IMR-90 (cell line): Measurements from ENCODE around the gene NES. TPM values are rescaled to one million over a fixed set of nuclear protein-coding genes. Genes with fewer than 3 reads are reported as not detected.
A peak's percentile ranks its signal among the peaks of the same experiment; 100 is the strongest.

Source experiments
- ATAC-seq: fragments of 200-7000 bp; cut with Tn5 transposase; 2 replicates; pipeline ENCODE4 v1.9.1; 2020; ENCODE audit warnings: low read depth, mild to moderate bottlenecking, moderate library complexity
- BruUV-seq: library from RNA; stranded (reverse); fragments of 400-500 nt; replicated peaks from 2 replicates; lab custom pipeline; 2021; lab: Mats Ljungman, UMichigan
- CTCF ChIA-PET: fragments of 300-600 bp; formaldehyde crosslinking; extraction: SDS; loops from one replicate; lab custom pipeline; 2021; ENCODE audit warnings: antibody characterized with exemption; lab: Yijun Ruan, JAX
- POLR2A ChIA-PET: fragments of 300-600 bp; sonication (Branson Sonifier 250); formaldehyde crosslinking; loops from one replicate; lab custom pipeline; 2022; ENCODE audit warnings: antibody characterized with exemption; ENCODE audit not compliant: unreplicated experiment; lab: Charles Lee
- DNase-seq: peaks from one replicate; pipeline ENCODE4 v3.0.0; 2013
- H2AFZ ChIP-seq: replicated peaks from 2 replicates; pipeline ENCODE3; 2013; ENCODE audit warnings: low read length, mild to moderate bottlenecking; ENCODE audit not compliant: poor library complexity
- H2AK5ac ChIP-seq: 2 replicates; pipeline ENCODE4 v1.6.1; 2013; ENCODE audit warnings: low read depth, low read length, inconsistent platforms
- H2AK9ac ChIP-seq: replicated peaks from 2 replicates; pipeline ENCODE3; 2013; ENCODE audit warnings: mild to moderate bottlenecking, low read depth, low read length, moderate library complexity; ENCODE audit not compliant: poor library complexity
- H2BK120ac ChIP-seq: 2 replicates; pipeline ENCODE4 v1.6.1; 2013; ENCODE audit warnings: low read depth, low read length, inconsistent platforms
- H2BK15ac ChIP-seq: 3 replicates; pipeline ENCODE4 v1.6.1; 2013; ENCODE audit warnings: low read depth, low read length, inconsistent platforms
- H2BK20ac ChIP-seq: 2 replicates; pipeline ENCODE4 v1.6.1; 2013; ENCODE audit warnings: low read depth, mild to moderate bottlenecking, inconsistent platforms, low read length, moderate library complexity
- H2BK5ac ChIP-seq: 2 replicates; pipeline ENCODE4 v1.6.1; 2013; ENCODE audit warnings: mild to moderate bottlenecking, low read depth, low read length, inconsistent platforms; ENCODE audit not compliant: poor library complexity, severe bottlenecking
- H3K14ac ChIP-seq: replicated peaks from 2 replicates; pipeline ENCODE4 v1.6.1; 2013; ENCODE audit warnings: low read depth, low read length, inconsistent platforms
- H3K18ac ChIP-seq: 2 replicates; pipeline ENCODE4 v1.6.1; 2013; ENCODE audit warnings: low read depth, low read length, control low read depth
- H3K23ac ChIP-seq: 2 replicates; pipeline ENCODE4 v1.6.1; 2013; ENCODE audit warnings: low read depth, low read length, inconsistent platforms
- H3K27ac ChIP-seq: 2 replicates; pipeline ENCODE4 v1.5.1; 2013; ENCODE audit warnings: mild to moderate bottlenecking, control low read depth, low read length; ENCODE audit not compliant: insufficient read depth
- H3K27me3 ChIP-seq: 2 replicates; pipeline ENCODE4 v1.6.1; 2013; ENCODE audit warnings: low read length; ENCODE audit not compliant: control insufficient read depth, insufficient read depth
- H3K36me3 ChIP-seq: 2 replicates; pipeline ENCODE4 v1.6.1; 2013; ENCODE audit warnings: low read length, mixed read lengths; ENCODE audit not compliant: control insufficient read depth, insufficient read depth
- H3K4ac ChIP-seq: 2 replicates; pipeline ENCODE4 v1.6.1; 2013; ENCODE audit warnings: low read depth, low read length, inconsistent platforms
- H3K4me1 ChIP-seq: 2 replicates; pipeline ENCODE4 v1.6.1; 2013; ENCODE audit warnings: low read length, mixed read lengths; ENCODE audit not compliant: control insufficient read depth, insufficient read depth
- H3K4me2 ChIP-seq: 2 replicates; pipeline ENCODE4 v1.6.1; 2013; ENCODE audit warnings: low read depth, mild to moderate bottlenecking, control low read depth, low read length, moderate library complexity
- H3K4me3 ChIP-seq: 2 replicates; pipeline ENCODE4 v1.5.1; 2013; ENCODE audit warnings: low read depth, mild to moderate bottlenecking, control low read depth, low read length, moderate library complexity; ENCODE audit not compliant: insufficient read depth
- H3K56ac ChIP-seq: 2 replicates; pipeline ENCODE4 v1.6.1; 2013; ENCODE audit warnings: low read length, inconsistent platforms; ENCODE audit not compliant: insufficient read depth; ENCODE audit errors: extremely low read depth
- H3K79me1 ChIP-seq, 2 experiments: 2 replicates each; pipeline ENCODE4 v1.6.1; 2013; ENCODE audit warnings: low read length in 2 of 2, inconsistent platforms in 1 of 2, low read depth in 1 of 2
- H3K9ac ChIP-seq: 2 replicates; pipeline ENCODE4 v1.6.1; 2013; ENCODE audit warnings: low read depth, low read length, control low read depth
- H3K9me1 ChIP-seq: 2 replicates; pipeline ENCODE4 v1.6.1; 2013; ENCODE audit warnings: low read length, inconsistent platforms; ENCODE audit not compliant: insufficient read depth
- H3K9me3 ChIP-seq: 2 replicates; pipeline ENCODE4 v1.6.1; 2013; ENCODE audit warnings: low read length; ENCODE audit not compliant: control insufficient read depth, insufficient read depth
- H4K20me1 ChIP-seq: 2 replicates; pipeline ENCODE4 v1.6.1; 2013; ENCODE audit warnings: low read length, inconsistent platforms; ENCODE audit not compliant: insufficient read depth
- H4K5ac ChIP-seq: 2 replicates; pipeline ENCODE4 v1.6.1; 2013; ENCODE audit warnings: mild to moderate bottlenecking, low read depth, low read length, control low read depth
- H4K8ac ChIP-seq, 2 experiments: 2 replicates each; pipeline ENCODE4 v1.6.1; 2013; ENCODE audit warnings: low read depth in 2 of 2, low read length in 2 of 2, control low read depth in 1 of 2, inconsistent platforms in 1 of 2
- H4K91ac ChIP-seq: 2 replicates; pipeline ENCODE4 v1.6.1; 2013; ENCODE audit warnings: low read depth, low read length, inconsistent platforms; ENCODE audit not compliant: insufficient read depth
- CEBPB ChIP-seq: IDR thresholded peaks from 2 replicates; pipeline ENCODE4 v1.6.1; 2012; ENCODE audit warnings: low read depth, low read length, improper control_type of control experiment
- CHD1 ChIP-seq: IDR thresholded peaks from 2 replicates; pipeline ENCODE4 v1.6.1; 2012; ENCODE audit warnings: low read depth, low read length, improper control_type of control experiment
- NFE2L2 ChIP-seq: fragments of 150-350 bp; IDR thresholded peaks from 2 replicates; pipeline ENCODE4 v1.6.1; 2016; ENCODE audit warnings: low read depth, mild to moderate bottlenecking, low read length
- RAD21 ChIP-seq: IDR thresholded peaks from 2 replicates; pipeline ENCODE4 v1.6.1; 2012; ENCODE audit warnings: low read length, improper control_type of control experiment
- RCOR1 ChIP-seq: IDR thresholded peaks from 2 replicates; pipeline ENCODE4 v1.6.1; 2012; ENCODE audit warnings: mild to moderate bottlenecking, low read length, improper control_type of control experiment; ENCODE audit not compliant: insufficient replicate concordance
- SMC3 ChIP-seq: fragments of 150-350 bp; IDR thresholded peaks from 2 replicates; pipeline ENCODE4 v1.6.1; 2016; ENCODE audit warnings: low read depth, mild to moderate bottlenecking, antibody characterized with exemption, low read length, moderate library complexity
- USF2 ChIP-seq: fragments of 150-350 bp; IDR thresholded peaks from 2 replicates; pipeline ENCODE4 v1.6.1; 2017; ENCODE audit warnings: mild to moderate bottlenecking, antibody characterized with exemption, low read length, low read depth
- WGBS, 2 experiments: methylation state at CpG; one replicate each; pipeline versions ENCODE4 v1.1.5 to v1.1.7; 2013; ENCODE audit warnings: missing lambda C conversion rate in 2 of 2; ENCODE audit not compliant: insufficient read length in 1 of 2; ENCODE audit errors: extremely low coverage in 2 of 2; 5-methylcytosine and 5-hydroxymethylcytosine counted together
- dilution Hi-C: fragments of 300-500 bp; cut with HindIII; formaldehyde crosslinking; loops from one replicate; pipeline ENCODE4 v1.14.3; 2018; ENCODE audit warnings: low sequenced_read_pairs; ENCODE audit not compliant: unreplicated experiment
- in situ Hi-C: fragments of 300-500 bp; cut with MboI; formaldehyde crosslinking; loops from 3 replicates; pipeline ENCODE4 v1.14.3; 2019; ENCODE audit warnings: low sequenced_read_pairs, inconsistent platforms, mixed read lengths
- intact Hi-C: fragments of 100-400 bp; cut with micrococcal nuclease; formaldehyde crosslinking; loops from 2 replicates; pipeline ENCODE4 v1.10.0; 2022
- polyA plus RNA-seq, 3 experiments: library from polyadenylated mRNA; depleted of rRNA; stranded (reverse); fragments of >200 nt; gene quantifications; 2 replicates each; pipeline ENCODE4 v1.2.3, GENCODE V29; 2012; ENCODE audit warnings: low replicate concordance in 1 of 3
- total RNA-seq: library from RNA; depleted of rRNA; stranded (reverse); fragments of >200 nt; gene quantifications from 2 replicates; pipeline ENCODE4 v1.2.3, GENCODE V29; 2012

Gene NES
- total and polyA plus RNA-seq, 2 of the 4 experiments (the other 2 are of a cell fraction), result 25.3 to 40.1 TPM

- Histone ChIP-seq H3K14ac (no peak overlapping the region), H3K9ac (no peak overlapping the region), H3K4me3 (no peak overlapping the region), H3K27ac (no peak overlapping the region), H3K27me3 (peaks cover 3% of the 10 kb centered on the region; the same call in 1 of the 2 replicates), H2BK5ac (no peak overlapping the region), H3K4ac (peak overlapping the region; percentile 3; the same call in 1 of the 2 replicates), H3K56ac (no peak overlapping the region), H3K9me1 (no peaks in the 10 kb centered on the region), H3K4me2 (no peak overlapping the region; the same call in 1 of the 2 replicates), H3K36me3 (no peaks in the 10 kb centered on the region), H3K9me3 (no peaks in the 10 kb centered on the region), H2BK20ac (no peak overlapping the region), H2BK120ac (no peak overlapping the region), H4K8ac (no peak overlapping the region; a peak in 1 of 4 replicates), H2AK5ac (no peak overlapping the region), H4K91ac (no peak overlapping the region), H2AK9ac (peak overlapping the region; percentile 72), H4K5ac (no peak overlapping the region), H3K79me1 (no peaks in the 10 kb centered on the region), H3K23ac (no peak overlapping the region), H3K18ac (no peak overlapping the region), H2AFZ (peak overlapping the region; percentile 97), H2BK15ac (no peak overlapping the region), H4K20me1 (no peaks in the 10 kb centered on the region), H3K4me1 (peaks cover 6% of the 10 kb centered on the region; the same call in 1 of the 2 replicates)
- ChIA-PET POLR2A (no interaction called here), CTCF (interaction anchor here (0.6 to 5.2 kb wide), 27 partner anchors 9 to 244 kb away, joined by 3 to 104 read pairs (median 5); partner anchors contain the start of genes CRABP2, ISG20L2, METTL25B and MRPL24)
- TF ChIP-seq USF2 (no peak), SMC3 (no peak), RCOR1 (peak; percentile 63), RAD21 (no peak), NFE2L2 (no peak), CHD1 (no peak), CEBPB (no peak)
- intact Hi-C loops (loop anchor here (1.0 kb wide), 5 partner anchors 15 to 237 kb away; partner anchors contain the start of genes CRABP2 and NTRK1), in situ Hi-C loops (loop anchor here (5.0 to 10.0 kb wide), 2 partner anchors 32 to 195 kb away; no protein-coding TSS in a partner anchor), dilution Hi-C loops (no loop called here)
- no TSS peak for BruUV-seq
- ATAC-seq (no peak), DNase-seq (no peak)
- 100% methylated on average over 1 of the region's 10 CpGs; no CpG with 5 or more reads in 1 of the 2 experiments for WGBS, 2 experiments
These were observed 12.9 kb upstream of the NES start for GRCh38 chr1:156689953-156690674.
